Vagina (tissue), 2 donors: ENCODE measurements around the gene JPH4. TPM values are rescaled to one million over a fixed set of nuclear protein-coding genes. Genes with fewer than 3 reads are reported as not detected.

Experiments used
- DNase-seq, 2 donors: peaks; one replicate each; pipeline ENCODE4 v3.0.0-alpha.2; 2017; ENCODE audit errors: extremely low spot score in 2 of 2
- H3K27ac ChIP-seq: fragments of 200-600 bp; sonication (generic); one replicate; pipeline ENCODE4 v1.5.1; 2019
- H3K27me3 ChIP-seq: fragments of 200-600 bp; sonication (generic); one replicate; pipeline ENCODE4 v1.5.1; 2019
- H3K36me3 ChIP-seq, 2 donors: fragments of 200-600 bp; sonication (generic); one replicate each; pipeline ENCODE4 v1.5.1; 2017 to 2019
- H3K4me1 ChIP-seq: fragments of 200-600 bp; sonication (generic); one replicate; pipeline ENCODE4 v1.5.1; 2019
- H3K4me3 ChIP-seq, 2 donors: fragments of 200-600 bp; sonication (generic); 1 replicate in 1 of 2; 2 replicates in 1 of 2; pipeline ENCODE4 v1.5.1; 2016 to 2019
- H3K9me3 ChIP-seq: fragments of 200-600 bp; sonication (generic); one replicate; pipeline ENCODE4 v1.5.1; 2019
- POLR2A ChIP-seq, 2 donors: fragments of 450-650 bp; IDR thresholded peaks; one replicate each; pipeline ENCODE4 v1.6.1; 2017; ENCODE audit warnings: antibody characterized with exemption in 2 of 2, mild to moderate bottlenecking in 2 of 2, moderate library complexity in 2 of 2
- POLR2AphosphoS5 ChIP-seq, 2 donors: sonication (generic); formaldehyde crosslinking; IDR thresholded peaks; one replicate each; pipeline ENCODE4 v1.9.0; 2017; ENCODE audit warnings: antibody characterized with exemption in 2 of 2, mild to moderate bottlenecking in 2 of 2, low read depth in 1 of 2; ENCODE audit not compliant: insufficient read depth in 1 of 2
- intact Hi-C: fragments of 100-400 bp; cut with DNase I; formaldehyde crosslinking; loops from one replicate; pipeline ENCODE4 v1.15.1; 2023
- total RNA-seq: library from RNA; depleted of rRNA; stranded (reverse); fragments of >200 nt; gene quantifications from one replicate; pipeline ENCODE4 v1.2.3, GENCODE V29; 2016
- TF ChIP-seq, protein P1 (sequence below), 3 experiments: fragments of 450-650 bp in 2 of 3; fragments of 200-600 bp in 1 of 3; sonication (generic) in 1 of 3; IDR thresholded peaks; one replicate each; pipeline ENCODE4 v1.5.1; 2017 to 2019; ENCODE audit warnings: antibody characterized with exemption in 3 of 3, mild to moderate bottlenecking in 2 of 3, moderate library complexity in 2 of 3

JPH4 gene
- total RNA-seq, 1 donor from 2014 or later = 10.6 TPM

DNA sequence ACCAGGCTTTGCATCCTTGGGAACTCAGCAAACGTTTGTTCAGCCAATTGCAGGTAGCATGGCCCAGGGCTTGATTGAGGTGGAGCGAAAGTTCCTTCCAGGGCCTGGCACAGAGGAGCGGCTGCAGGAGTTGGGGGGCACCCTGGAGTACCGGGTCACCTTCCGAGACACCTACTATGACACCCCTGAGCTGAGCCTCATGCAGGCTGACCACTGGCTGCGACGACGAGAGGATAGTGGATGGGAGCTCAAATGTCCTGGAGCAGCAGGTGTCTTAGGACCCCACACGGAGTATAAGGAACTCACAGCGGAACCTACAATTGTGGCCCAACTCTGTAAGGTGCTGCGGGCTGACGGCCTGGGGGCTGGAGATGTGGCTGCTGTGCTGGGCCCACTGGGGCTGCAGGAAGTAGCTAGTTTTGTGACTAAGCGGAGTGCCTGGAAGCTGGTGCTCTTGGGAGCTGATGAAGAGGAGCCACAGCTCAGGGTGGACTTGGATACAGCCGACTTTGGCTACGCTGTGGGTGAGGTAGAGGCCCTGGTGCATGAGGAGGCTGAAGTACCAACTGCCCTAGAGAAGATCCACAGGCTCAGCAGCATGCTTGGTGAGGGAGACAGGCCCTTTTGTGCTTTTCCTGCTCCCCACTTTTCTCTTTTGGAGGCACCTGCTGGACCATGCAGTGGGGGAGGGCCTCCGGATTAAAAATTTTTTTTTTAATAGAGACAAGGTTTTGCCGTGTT is 21.7 kb downstream of the JPH4 start:
- intact Hi-C loops = no loop called here
- DNase-seq = no peak

DNA sequence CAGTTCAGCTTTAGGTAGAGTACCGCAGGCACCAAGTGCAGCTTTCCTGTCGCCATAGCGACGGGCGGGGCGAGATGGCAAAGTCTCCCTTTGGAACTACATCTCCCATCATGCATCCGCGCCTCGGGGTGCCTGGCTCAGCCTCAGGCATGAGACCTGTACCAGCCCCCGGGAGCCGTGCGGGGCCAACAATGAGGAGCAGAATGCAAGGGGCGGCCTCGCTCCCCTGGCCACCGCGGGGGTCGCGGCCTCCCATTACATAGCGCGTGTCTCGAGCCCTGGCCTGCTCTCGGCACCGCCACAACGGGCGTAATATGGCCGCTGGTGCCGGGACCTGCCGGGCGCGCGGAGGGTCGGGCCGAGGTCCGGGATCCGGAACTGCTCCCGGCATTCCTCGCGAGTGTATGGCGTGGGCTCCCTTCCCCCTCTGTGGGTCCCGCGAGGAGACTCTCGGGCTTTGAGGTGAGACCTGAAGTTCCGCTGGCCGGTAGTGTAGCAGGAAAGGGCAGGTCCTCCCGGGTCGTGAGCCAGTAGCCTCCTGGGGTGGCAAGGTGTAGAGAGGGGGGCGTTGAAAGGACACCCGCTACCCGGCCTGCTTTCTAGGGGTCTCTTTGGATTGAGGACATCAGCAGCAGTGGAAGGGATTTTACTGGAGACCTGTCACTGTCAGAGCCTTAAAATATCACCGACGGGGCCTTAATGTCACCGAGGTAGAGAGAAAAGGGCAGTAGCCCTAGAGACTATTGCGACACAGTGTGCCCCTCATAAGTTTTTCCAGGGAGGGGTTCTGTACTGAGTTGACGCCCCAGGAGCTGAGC is 22.5 kb downstream of the JPH4 start, which contains the start of gene THTPA:
Gene THTPA, plus strand, starts transcription at position 390 of the 818 bp plus-strand sequence. CDS start 487 bp downstream, outside the sequence.
- no peaks in the 10 kb centered on the region for H3K27me3 ChIP-seq
- peak within 1 kb of the TSS; percentile 60 to 74 for H3K4me3 ChIP-seq
- H3K27ac ChIP-seq = peak within 1 kb of the TSS; percentile 75
- no peaks in the 10 kb centered on the region for H3K9me3 ChIP-seq
- intact Hi-C loops = no loop called here
- TF ChIP-seq POLR2AphosphoS5 (IDR thresholded peaks at IDR 0.05; ENCODE audit: insufficient read depth in 1 of 2, low read depth in 1 of 2) = peak; percentile 80 to 91
- no peak for TF ChIP-seq POLR2A (IDR thresholded peaks at IDR 0.05)
- H3K4me1 ChIP-seq = peaks cover 35% of the 10 kb centered on the region
- H3K36me3 ChIP-seq = peaks cover 0 to 24% of the 10 kb centered on the region in 2 donors
- DNase-seq = no peak

More for the DNA sequence above, 21.7 kb downstream of the JPH4 start:
- Histone ChIP-seq H3K4me3 (peak overlapping the region; percentile 60 to 74), H3K27me3 (no peaks in the 10 kb centered on the region), H3K9me3 (no peaks in the 10 kb centered on the region), H3K36me3 (peaks cover 0 to 31% of the 10 kb centered on the region in 2 donors), H3K27ac (peak overlapping the region; percentile 75), H3K4me1 (peaks cover 34% of the 10 kb centered on the region)
- no peak for TF ChIP-seq POLR2AphosphoS5 (IDR thresholded peaks at IDR 0.05; ENCODE audit: insufficient read depth in 1 of 2, low read depth in 1 of 2)
- TF ChIP-seq, protein P1, sequence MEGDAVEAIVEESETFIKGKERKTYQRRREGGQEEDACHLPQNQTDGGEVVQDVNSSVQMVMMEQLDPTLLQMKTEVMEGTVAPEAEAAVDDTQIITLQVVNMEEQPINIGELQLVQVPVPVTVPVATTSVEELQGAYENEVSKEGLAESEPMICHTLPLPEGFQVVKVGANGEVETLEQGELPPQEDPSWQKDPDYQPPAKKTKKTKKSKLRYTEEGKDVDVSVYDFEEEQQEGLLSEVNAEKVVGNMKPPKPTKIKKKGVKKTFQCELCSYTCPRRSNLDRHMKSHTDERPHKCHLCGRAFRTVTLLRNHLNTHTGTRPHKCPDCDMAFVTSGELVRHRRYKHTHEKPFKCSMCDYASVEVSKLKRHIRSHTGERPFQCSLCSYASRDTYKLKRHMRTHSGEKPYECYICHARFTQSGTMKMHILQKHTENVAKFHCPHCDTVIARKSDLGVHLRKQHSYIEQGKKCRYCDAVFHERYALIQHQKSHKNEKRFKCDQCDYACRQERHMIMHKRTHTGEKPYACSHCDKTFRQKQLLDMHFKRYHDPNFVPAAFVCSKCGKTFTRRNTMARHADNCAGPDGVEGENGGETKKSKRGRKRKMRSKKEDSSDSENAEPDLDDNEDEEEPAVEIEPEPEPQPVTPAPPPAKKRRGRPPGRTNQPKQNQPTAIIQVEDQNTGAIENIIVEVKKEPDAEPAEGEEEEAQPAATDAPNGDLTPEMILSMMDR (IDR thresholded peaks at IDR 0.05) = no peak

DNA sequence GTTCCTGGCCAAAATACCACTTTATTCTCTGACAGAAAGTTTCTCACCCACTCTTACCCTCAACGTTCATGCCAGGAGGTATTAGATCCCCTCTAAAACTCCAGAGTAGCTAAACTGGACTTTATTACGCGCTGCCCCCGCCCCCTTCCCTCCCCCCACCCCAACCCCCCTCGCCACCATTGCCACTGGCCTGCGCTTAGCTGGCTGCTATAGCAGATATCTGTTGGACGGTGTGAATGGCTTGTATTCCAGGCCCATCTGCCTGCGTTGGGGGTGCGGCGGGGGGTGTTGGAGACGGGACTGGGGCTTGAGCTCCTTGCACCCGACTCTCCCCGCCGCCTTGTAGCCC is 23.1 kb downstream of the JPH4 start:
- H3K36me3 ChIP-seq = peaks cover 0 to 22% of the 10 kb centered on the region in 2 donors
- peak overlapping the region; percentile 60 to 74 for H3K4me3 ChIP-seq
- no peaks in the 10 kb centered on the region for H3K9me3 ChIP-seq
- intact Hi-C loops = no loop called here
- peak overlapping the region; percentile 75 for H3K27ac ChIP-seq
- peaks cover 41% of the 10 kb centered on the region for H3K4me1 ChIP-seq
- TF ChIP-seq POLR2AphosphoS5 (IDR thresholded peaks at IDR 0.05; ENCODE audit: insufficient read depth in 1 of 2, low read depth in 1 of 2) (no peak), POLR2A (IDR thresholded peaks at IDR 0.05) (no peak)
- TF ChIP-seq, protein P1 (IDR thresholded peaks at IDR 0.05) = no peak
- DNase-seq = no peak
- H3K27me3 ChIP-seq = no peaks in the 10 kb centered on the region

DNA sequence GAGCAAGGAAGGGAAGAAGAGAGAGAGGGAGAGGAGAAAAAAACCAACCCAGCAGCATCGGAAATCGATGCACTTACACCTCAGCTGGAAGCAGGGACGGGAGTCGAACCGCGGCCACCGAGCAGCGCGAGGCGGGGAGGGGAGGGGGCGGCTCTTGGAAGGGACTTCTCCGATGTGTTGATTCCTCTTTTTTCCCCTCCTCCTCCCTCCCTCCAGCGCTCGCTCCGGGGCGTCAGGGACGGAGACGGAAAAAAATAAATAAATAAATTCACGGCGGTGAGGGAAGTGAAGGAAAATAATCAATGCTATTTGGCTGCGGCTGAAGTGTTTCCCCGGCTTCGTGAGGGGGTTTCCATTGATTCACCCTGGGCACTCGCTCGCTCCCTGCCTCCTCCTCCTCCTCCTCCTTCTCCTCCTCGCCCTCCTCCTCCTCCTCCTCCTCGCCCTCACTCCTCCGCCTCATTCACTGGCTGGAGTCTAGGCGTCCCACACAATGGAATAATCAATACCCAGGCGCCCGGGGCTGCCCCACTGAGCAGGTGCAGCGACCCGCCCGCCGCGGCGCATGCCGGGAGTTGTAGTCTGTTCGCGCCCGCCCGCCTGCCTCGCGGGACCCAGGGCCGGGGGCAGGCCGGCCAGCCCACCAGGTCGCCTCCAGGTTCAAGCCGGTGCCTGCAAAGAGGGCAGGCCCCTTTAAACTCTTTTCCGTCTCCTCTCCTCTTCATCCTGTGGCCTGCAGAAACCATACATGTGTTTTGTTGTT is 27.1 kb downstream of the JPH4 start, which contains the start of gene ZFHX2:
Gene ZFHX2, minus strand, starts transcription at position 500 of the 763 bp plus-strand sequence. CDS start 16,440 bp downstream, outside the sequence.
- intact Hi-C loops = no loop called here

DNA sequence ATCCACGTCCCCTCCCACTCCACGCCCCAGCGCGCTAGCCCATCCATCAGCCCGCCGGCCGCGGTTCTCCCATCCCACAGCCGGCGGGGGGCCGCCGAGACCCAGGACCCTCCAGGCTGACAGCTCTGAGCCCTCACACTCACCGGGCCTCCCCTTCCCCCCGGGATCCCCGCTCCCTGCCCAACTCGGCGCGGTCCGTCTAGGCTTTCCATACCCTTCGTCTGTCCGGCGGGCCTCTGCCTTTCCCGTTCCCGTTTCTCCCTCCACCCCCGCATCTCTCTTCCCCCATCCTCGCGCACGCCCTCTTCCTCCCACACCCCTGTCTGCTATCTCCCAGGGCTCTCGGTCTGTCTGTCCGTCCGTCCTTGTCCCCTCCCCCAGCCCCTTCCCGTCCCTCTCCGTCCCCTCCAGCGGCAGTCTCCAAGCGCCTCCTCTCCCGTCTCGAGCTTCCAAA is 27.8 kb downstream of the JPH4 start:
- no peak for DNase-seq
- Histone ChIP-seq H3K4me3 (peak overlapping the region; percentile 47 to 56), H3K27ac (no peak overlapping the region), H3K27me3 (no peaks in the 10 kb centered on the region), H3K4me1 (peaks cover 17% of the 10 kb centered on the region), H3K36me3 (no peaks in the 10 kb centered on the region), H3K9me3 (no peaks in the 10 kb centered on the region)
- intact Hi-C loops = no loop called here
- TF ChIP-seq POLR2A (IDR thresholded peaks at IDR 0.05) (no peak), POLR2AphosphoS5 (IDR thresholded peaks at IDR 0.05; ENCODE audit: insufficient read depth in 1 of 2, low read depth in 1 of 2) (no peak)
- TF ChIP-seq, protein P1 (IDR thresholded peaks at IDR 0.05) = no peak

More for the DNA sequence above, 27.1 kb downstream of the JPH4 start, which contains the start of gene ZFHX2:
- H3K27ac ChIP-seq = peak within 1 kb of the TSS; percentile 2
- no peaks in the 10 kb centered on the region for H3K27me3 ChIP-seq
- peak within 1 kb of the TSS; percentile 47 to 56 for H3K4me3 ChIP-seq
- no peaks in the 10 kb centered on the region for H3K9me3 ChIP-seq
- no peak for DNase-seq
- no peaks in the 10 kb centered on the region for H3K36me3 ChIP-seq
- H3K4me1 ChIP-seq = peaks cover 20% of the 10 kb centered on the region
- TF ChIP-seq POLR2A (IDR thresholded peaks at IDR 0.05) = no peak
